ENCODE measurements around the gene MACROH2A2.

Gene MACROH2A2

GRCh38 chr10:70067586-70067985, 14.9 kb downstream of the MACROH2A2 start:
- H3K4me3 ChIP-seq (ENCODE audit: low read length) = no peak overlapping the region
- no peak for TF ChIP-seq CTCF (IDR thresholded peaks at IDR 0.05; ENCODE audit: insufficient read depth, low read depth, low read length, missing control alignments)
- no peak for DNase-seq (ENCODE audit: low read depth)

GRCh38 chr10:70068925-70069324, 16.3 kb downstream of the MACROH2A2 start:
- no peak for DNase-seq (ENCODE audit: low read depth)
- no peak overlapping the region for H3K4me3 ChIP-seq (ENCODE audit: low read length)
- no peak for TF ChIP-seq CTCF (IDR thresholded peaks at IDR 0.05; ENCODE audit: insufficient read depth, low read depth, low read length, missing control alignments)

GRCh38 chr10:70069346-70069745, 16.7 kb downstream of the MACROH2A2 start:
- no peak for TF ChIP-seq CTCF (IDR thresholded peaks at IDR 0.05; ENCODE audit: insufficient read depth, low read depth, low read length, missing control alignments)
- H3K4me3 ChIP-seq (ENCODE audit: low read length) = no peak overlapping the region
- no peak for DNase-seq (ENCODE audit: low read depth)

- DNase-seq (ENCODE audit: low read depth) = no peak
- H3K4me3 ChIP-seq (ENCODE audit: low read length) = no peak overlapping the region
- no peak for TF ChIP-seq CTCF (IDR thresholded peaks at IDR 0.05; ENCODE audit: insufficient read depth, low read depth, low read length, missing control alignments)
These were observed 18.2 kb downstream of the MACROH2A2 start for GRCh38 chr10:70070834-70071233.

GRCh38 chr10:70074165-70074564, 21.5 kb downstream of the MACROH2A2 start:
- no peak overlapping the region for H3K4me3 ChIP-seq (ENCODE audit: low read length)
- DNase-seq (ENCODE audit: low read depth) = no peak
- no peak for TF ChIP-seq CTCF (IDR thresholded peaks at IDR 0.05; ENCODE audit: insufficient read depth, low read depth, low read length, missing control alignments)

- no peak for DNase-seq (ENCODE audit: low read depth)
- TF ChIP-seq CTCF (IDR thresholded peaks at IDR 0.05; ENCODE audit: insufficient read depth, low read depth, low read length, missing control alignments) = no peak
- H3K4me3 ChIP-seq (ENCODE audit: low read length) = no peak overlapping the region
These were observed 22.3 kb downstream of the MACROH2A2 start for GRCh38 chr10:70074971-70075370.

GRCh38 chr10:70078329-70078728, 25.7 kb downstream of the MACROH2A2 start:
- TF ChIP-seq CTCF (IDR thresholded peaks at IDR 0.05; ENCODE audit: insufficient read depth, low read depth, low read length, missing control alignments) = no peak
- DNase-seq (ENCODE audit: low read depth) = peak; percentile 29

More at GRCh38 chr10:70078329-70078728, 25.7 kb downstream of the MACROH2A2 start:
- H3K4me3 ChIP-seq (ENCODE audit: low read length) = no peak overlapping the region
